ENCODE results near the gene NCR1. TPM values are rescaled to one million over a fixed set of nuclear protein-coding genes. Genes with fewer than 3 reads are reported as not detected.

NCR1 gene
- polyA plus RNA-seq, 4 donors, result 0.13 to 0.26 TPM; not detected in 2

Other genes with a start within 250 kb of the NCR1 start
- 1 to 10 TPM in 3 of 4 donors, under 1 TPM in 1; 0.92 to 3.6 (median 1.2) TPM for gene LILRB4, start 243.2 kb upstream of the NCR1 start, polyA plus RNA-seq (ENCODE audit: insufficient read length in 4 of 4)
- gene KIR3DL3, start 181.7 kb upstream of the NCR1 start, polyA plus RNA-seq (ENCODE audit: insufficient read length in 4 of 4), result not detected
- gene KIR2DL3, start 167.6 kb upstream of the NCR1 start, polyA plus RNA-seq (ENCODE audit: insufficient read length in 4 of 4), result not detected
- gene KIR2DL1, start 136.4 kb upstream of the NCR1 start, polyA plus RNA-seq (ENCODE audit: insufficient read length in 4 of 4), result under 1 TPM in 1 of 4 donors, not detected in 3; 0.11 TPM
- gene KIR2DL4, start 102.5 kb upstream of the NCR1 start, polyA plus RNA-seq (ENCODE audit: insufficient read length in 4 of 4), result not detected
- not detected for gene KIR3DL1, start 89.7 kb upstream of the NCR1 start, polyA plus RNA-seq (ENCODE audit: insufficient read length in 4 of 4)
- not detected for gene KIR2DS4, start 73.5 kb upstream of the NCR1 start, polyA plus RNA-seq (ENCODE audit: insufficient read length in 4 of 4)
- not detected for gene KIR3DL2, start 55.7 kb upstream of the NCR1 start, polyA plus RNA-seq (ENCODE audit: insufficient read length in 4 of 4)
- gene FCAR, start 31.9 kb upstream of the NCR1 start, polyA plus RNA-seq (ENCODE audit: insufficient read length in 4 of 4), result under 1 TPM; 0.23 to 0.67 (median 0.46) TPM
- not detected for gene NLRP7, start 41.4 kb downstream of the NCR1 start, polyA plus RNA-seq (ENCODE audit: insufficient read length in 4 of 4)
- gene NLRP2, start 60.2 kb downstream of the NCR1 start, polyA plus RNA-seq (ENCODE audit: insufficient read length in 4 of 4), result 10 to 100 TPM in 3 of 4 donors, 1 to 10 TPM in 1; 5.0 to 26.4 (median 14.7) TPM
- gene GP6, start 132.1 kb downstream of the NCR1 start, polyA plus RNA-seq (ENCODE audit: insufficient read length in 4 of 4), result under 1 TPM; 0.39 to 0.72 (median 0.51) TPM
- gene RDH13, start 157.0 kb downstream of the NCR1 start, polyA plus RNA-seq (ENCODE audit: insufficient read length in 4 of 4), result 10 to 100 TPM in 3 of 4 donors, 1 to 10 TPM in 1; 9.2 to 25.8 (median 18.7) TPM
- 10 to 100 TPM in 3 of 4 donors, 1 to 10 TPM in 1; 1.5 to 92.9 (median 53.5) TPM for gene EPS8L1, start 169.7 kb downstream of the NCR1 start, polyA plus RNA-seq (ENCODE audit: insufficient read length in 4 of 4)
- gene PPP1R12C, start 211.5 kb downstream of the NCR1 start, polyA plus RNA-seq (ENCODE audit: insufficient read length in 4 of 4), result 100 to 1,000 TPM in 1 of 4 donors, 10 to 100 TPM in 3; 56.8 to 120 (median 69.6) TPM
- gene TNNT1, start 243.1 kb downstream of the NCR1 start, polyA plus RNA-seq (ENCODE audit: insufficient read length in 4 of 4), result 1 to 10 TPM; 4.2 to 9.9 (median 5.7) TPM

Measured in left renal pelvis (tissue), 4 donors.